Sigmoid colon (tissue), 3 donors: ENCODE measurements around the gene SLC39A13.

ENCODE experiments used
- POLR2A ChIP-seq, 2 donors: fragments of 450-650 bp; IDR thresholded peaks; one replicate each; pipeline ENCODE4 v1.6.1; 2016; ENCODE audit warnings: antibody characterized with exemption in 2 of 2, mild to moderate bottlenecking in 2 of 2, moderate library complexity in 2 of 2
- TF ChIP-seq, protein P1 (sequence below), 4 experiments: fragments of 450-650 bp in 3 of 4; fragments of 200-600 bp in 1 of 4; IDR thresholded peaks; one replicate each; pipeline ENCODE4 v1.5.1; 2016 to 2019; ENCODE audit warnings: antibody characterized with exemption in 4 of 4, mild to moderate bottlenecking in 3 of 4, moderate library complexity in 2 of 4

DNA sequence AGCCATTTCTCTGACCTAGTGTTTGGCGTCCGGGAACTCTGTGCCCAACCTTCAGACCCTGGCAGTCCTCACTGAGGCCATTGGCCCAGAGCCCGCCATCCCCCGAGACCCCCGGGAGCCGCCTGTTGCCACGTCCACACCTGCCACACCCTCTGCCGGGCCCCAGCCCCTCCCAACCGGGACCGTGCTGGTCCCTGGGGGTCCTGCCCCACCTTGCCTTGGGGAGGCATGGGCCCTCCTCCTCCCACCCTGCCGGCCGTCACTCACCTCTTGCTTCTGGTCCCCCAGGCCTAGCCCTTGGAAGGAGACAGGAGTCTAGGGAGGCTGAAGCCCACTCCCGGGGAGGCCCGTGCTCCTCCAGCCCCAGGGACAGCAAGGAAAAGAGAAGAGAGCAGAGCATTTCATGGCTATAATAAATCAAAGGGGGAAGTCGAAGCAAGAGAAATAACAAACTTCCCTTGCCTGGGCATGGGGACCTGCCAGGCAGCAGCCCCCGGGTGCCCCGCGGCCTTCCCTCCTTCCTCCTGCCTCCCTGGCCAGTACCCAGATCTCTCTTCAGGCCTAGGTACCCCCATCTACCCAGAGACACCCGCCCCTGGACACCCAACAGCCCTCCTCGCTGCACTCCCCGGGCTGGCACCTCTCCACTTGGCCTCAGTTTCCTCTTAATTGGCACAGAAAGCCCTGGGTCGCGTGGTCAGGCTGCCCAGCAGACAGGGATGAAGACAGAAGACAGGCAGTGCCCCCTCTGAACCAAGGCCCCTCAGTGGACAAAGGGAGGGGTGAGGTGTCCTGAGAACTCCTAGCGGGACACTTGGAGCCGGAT lies 13.0 kb upstream of the SLC39A13 start:
- TF ChIP-seq, protein P1, sequence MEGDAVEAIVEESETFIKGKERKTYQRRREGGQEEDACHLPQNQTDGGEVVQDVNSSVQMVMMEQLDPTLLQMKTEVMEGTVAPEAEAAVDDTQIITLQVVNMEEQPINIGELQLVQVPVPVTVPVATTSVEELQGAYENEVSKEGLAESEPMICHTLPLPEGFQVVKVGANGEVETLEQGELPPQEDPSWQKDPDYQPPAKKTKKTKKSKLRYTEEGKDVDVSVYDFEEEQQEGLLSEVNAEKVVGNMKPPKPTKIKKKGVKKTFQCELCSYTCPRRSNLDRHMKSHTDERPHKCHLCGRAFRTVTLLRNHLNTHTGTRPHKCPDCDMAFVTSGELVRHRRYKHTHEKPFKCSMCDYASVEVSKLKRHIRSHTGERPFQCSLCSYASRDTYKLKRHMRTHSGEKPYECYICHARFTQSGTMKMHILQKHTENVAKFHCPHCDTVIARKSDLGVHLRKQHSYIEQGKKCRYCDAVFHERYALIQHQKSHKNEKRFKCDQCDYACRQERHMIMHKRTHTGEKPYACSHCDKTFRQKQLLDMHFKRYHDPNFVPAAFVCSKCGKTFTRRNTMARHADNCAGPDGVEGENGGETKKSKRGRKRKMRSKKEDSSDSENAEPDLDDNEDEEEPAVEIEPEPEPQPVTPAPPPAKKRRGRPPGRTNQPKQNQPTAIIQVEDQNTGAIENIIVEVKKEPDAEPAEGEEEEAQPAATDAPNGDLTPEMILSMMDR (IDR thresholded peaks at IDR 0.05), result no peak
- TF ChIP-seq POLR2A (IDR thresholded peaks at IDR 0.05), result no peak
